ENCODE data around the gene CPHXL.

CPHXL gene

DNA sequence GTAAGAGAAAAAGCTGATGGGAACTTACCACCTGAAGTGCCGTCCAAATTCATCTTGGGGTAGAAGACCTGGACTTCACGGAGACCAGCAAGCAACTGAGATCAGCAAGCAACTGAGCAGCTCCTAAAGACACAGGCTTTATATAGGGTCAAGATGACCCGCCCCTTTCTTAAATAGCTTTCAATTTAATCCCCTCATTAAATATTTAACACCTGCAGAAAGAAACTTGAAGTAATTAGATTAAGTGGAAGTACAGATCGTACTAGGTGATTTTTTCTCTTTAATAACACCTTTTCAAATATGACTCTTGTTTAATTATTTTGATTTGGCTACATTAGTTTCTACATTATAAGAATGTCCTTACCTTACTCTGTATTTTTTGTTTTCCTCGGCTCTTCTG, at the start of gene CPHXL:
Gene CPHXL, minus strand, starts transcription at position 101 of the 400 bp plus-strand sequence. Its CDS starts 48 bp downstream, at position 53.
- DNase-seq = no peak

DNA sequence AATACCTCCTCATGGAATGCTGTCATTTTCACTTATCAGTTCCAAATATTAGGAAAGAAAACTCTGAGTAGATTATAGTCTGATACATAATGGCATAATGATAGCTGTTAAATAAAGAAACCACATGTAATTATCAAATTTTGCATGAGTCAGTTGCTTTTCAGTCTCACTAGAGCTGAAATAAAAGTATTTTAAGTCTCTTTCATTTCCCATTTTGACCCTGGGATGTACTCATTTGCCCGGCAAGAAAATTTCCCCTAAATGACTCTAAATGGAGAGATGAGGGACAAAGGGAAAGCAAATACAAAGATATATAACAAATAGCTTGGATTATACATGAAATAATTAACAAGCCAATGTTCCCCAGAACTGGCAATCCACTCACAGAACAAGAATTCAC, 47.9 kb upstream of the CPHXL start:
- DNase-seq = no peak

DNA sequence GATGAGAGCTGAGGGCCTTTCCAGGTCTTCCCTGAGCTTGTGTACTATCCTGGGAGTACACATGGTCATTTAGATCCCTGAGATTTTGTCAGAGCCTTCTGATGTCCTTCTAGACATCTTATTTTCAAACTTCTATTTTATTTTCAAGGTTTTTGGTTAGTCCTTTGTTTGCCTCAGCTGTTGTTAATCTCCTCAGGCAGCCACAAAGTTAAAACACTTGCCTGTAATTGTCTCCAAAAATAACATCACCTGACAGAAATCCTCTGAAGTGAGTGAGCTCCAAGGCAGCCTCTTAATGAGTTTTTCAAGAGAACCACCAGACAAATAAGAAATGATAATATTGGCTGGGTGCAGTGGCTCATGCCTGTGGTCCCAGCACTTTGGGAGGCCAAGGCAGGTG, 43.8 kb upstream of the CPHXL start:
- no peak for DNase-seq

DNA sequence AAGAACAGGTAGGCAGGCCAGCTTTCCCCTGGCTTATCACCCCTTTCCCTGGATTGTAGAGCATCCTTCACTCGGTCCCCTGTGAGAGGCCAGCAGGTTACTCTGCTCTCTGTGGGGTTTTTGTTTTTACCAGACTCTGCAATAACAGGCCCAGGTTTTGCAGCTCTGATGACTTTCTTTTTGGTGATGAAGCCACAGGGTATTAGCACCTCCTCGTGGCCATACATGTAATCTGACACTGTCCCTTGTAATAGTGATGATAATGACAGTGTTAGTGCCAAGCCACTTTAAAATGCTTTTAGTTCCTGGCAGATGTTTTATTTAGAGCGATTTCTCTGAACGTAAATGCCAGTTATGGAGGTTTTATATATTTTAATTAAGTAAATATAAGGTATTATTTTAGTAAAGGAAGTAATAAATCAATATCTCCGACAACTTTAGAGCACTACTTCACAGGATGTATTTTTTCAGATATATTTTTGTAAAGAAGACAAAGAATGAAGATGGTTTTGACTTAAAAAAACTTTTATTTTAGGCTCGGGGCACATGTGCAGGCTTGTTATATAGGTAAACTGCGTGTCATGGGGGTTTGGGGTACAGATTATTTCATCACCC, 38.0 kb upstream of the CPHXL start:
- DNase-seq = peak; percentile 64 to 72

DNA sequence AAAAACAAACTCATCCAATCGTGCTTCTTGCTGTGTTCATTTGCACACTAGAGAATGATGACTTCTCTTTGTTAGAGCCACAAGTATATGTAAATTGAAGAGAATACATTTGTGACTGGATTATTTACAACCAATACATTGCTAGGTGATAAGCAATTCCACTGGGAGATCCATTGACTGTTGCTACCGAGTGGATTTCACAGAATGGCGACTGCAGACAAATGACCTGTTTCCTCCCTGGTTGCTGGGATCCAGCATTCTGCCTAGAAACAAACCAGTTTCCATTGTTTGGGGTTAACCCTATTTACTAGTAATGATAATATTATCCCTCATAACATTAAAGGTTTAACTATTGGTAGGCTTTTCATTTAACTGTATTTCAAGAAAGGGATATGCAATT, 36.9 kb upstream of the CPHXL start:
- DNase-seq = no peak

DNA sequence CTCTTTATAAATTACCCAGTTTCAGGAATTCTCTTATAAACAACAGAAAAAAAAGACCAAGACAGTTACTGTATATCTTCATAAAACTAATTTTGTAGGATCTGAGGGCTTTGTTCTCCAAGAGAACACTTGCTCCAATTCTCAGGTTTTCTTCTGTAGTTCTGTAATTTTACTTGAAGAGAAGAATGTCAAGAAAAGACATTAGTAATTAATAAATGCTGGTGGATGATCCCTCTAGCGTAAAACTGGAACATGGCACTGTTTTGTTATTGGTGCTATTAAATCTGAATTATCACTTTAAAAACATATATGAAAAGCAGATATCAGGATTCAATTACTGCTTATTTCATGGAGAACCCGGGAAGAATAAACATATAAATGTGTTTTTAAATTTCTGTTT, 36.5 kb upstream of the CPHXL start:
- no peak for DNase-seq

DNA sequence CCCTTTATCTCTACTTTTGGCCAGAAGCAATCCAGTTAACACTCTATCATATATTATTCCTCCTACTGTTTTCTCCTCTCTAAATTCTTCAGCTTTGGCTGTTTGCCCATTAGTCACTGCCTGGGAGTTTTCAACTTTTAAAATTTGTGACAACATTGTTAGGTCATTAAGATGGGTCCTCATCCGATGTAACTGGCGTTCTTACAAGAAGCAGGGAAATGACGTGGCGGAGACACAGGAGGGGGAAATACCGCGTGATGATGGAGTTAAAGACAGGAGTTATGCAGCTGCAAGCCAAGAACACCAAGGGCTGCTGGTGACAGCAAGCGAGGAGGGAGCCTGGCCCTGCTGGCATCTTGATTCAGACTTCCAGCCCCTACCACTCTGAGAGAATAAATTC, 34.8 kb upstream of the CPHXL start:
- DNase-seq = no peak

DNA sequence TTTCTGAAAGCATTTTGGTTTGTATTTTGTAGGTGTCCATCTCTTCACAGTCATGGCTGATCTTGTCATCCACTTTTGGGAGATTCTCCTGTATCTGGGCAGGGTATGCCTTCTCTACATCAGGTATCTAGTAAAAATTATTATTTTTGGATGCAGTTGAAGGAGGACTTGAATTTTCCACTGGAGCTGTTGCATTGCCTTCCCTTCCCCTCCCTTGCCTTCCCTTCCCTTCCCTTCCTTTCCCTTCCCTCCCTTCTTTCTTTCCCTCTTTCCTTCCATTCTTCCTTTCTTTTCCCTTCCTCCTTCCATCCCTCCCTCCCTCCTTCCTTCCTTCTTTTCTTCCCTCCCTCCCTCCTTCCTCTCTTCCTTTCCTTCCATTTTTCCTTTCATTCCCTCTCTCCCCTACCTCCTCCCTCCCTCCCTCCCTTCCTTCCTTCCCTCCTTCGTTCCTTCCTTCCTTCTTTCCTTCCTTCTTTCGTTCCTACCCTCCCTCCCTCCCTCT, 33.8 kb upstream of the CPHXL start:
- DNase-seq = no peak

DNA sequence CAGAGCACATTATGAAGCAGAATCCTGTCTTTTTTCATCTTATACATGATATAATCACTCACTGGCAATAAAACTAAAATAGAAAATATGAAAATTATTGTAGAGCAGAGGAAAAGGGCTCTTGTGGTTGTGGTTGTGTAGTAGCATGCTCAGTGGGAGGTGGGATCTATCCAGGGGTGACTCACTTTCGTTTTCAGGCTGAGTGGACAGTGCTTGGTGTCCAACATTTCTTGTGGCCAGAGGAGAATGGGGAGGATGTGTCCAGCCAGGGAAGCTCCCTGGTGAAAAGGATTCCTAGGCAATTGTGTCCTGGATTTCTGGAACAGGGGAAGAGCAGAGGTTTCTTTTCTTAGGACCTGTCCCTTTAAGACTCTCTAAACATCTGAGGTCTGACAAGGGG, 31.9 kb upstream of the CPHXL start:
- no peak for DNase-seq

DNA sequence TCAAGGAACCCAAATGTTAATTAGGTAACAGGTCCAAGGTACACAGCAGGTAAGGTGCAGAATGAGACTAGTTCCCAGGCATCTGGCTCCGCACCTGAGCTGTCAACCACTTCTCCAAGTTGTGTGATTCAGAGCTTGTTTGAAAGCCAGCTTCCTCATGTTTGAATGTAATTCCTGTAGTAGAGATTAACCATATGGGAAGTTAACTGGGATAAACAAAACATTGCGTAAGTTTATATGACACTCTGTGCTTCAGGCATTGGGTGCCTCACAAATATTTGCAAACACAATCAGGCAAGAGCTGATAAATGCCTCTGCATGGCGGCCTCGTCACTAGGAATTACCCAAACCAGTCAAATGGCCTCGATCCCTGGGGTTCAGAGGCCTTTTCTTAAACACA, 27.9 kb upstream of the CPHXL start:
- DNase-seq = no peak

DNA sequence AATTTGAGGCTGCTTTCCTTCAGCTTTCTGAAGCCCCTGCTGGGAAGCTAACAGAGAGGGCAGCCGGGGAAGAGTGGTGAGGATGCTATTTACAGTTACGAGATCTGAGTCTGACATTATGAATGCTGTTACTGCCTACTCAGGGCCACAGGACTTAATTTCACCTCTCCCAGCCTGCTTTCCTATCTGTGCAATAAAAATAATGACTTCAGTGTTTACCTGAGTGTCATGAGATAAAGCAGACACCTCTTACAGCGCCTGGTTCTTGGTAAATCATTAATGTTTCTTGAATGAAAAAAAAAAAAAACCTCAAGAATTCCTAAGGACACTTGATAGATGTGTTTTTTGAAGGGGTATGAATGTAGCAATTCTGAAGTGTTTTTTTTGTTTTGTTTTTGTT, 24.2 kb upstream of the CPHXL start:
- DNase-seq = no peak

DNA sequence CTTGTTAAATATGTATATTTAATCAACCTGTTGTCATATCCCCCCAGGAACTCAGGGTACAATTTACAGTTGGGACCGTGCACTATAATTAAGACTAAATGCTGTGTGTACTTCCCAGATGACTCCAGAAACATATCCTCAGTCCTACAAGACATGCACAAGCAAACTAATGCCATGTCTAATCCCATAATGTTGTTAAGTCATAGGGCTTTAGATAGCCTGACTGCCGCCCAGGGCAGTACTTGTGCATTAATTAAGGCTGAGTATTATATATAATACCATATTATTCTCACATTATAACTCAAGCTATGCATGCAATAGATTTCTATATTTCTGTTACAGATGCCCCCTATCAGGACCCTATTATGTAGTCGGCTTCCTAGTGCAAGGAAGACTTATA, 20.1 kb upstream of the CPHXL start:
- no peak for DNase-seq

DNA sequence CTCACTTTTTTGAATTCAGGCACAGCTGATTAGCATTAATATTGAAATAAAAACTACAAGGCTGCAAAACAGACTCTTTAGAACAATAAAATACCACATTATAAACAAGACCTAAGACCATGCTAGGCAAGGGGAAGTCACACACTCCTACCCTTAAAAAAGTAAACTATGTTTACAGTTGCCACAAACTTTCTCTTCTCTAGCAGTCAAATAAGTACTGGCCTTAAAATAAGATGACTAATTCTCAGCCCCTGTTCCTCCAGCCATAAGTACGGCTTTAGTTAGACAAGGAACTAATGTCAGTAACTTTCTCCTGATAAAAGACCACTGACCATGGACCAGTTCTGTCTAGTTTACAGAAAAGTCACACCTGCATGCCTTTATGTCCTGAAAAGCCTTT, 19.5 kb upstream of the CPHXL start:
- DNase-seq = no peak

DNA sequence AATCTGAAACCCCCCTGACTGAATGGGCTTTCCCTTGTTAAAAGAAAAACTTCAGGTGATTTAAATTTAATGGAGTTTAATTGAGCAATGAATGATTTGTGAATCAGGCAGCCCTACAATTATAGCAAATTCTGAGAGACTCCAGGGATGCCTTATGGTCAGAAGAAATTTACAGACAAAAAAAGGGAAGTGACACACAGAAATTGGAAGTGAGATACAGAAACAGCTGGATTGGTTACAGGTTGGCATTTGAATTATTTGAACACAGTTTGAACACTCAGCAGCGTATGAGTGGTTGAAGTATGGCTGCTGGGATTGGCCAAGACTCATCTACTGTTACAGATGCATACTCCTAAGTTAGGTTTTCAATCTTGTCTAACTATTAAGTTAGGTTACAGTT, 19.0 kb upstream of the CPHXL start:
- DNase-seq = no peak

DNA sequence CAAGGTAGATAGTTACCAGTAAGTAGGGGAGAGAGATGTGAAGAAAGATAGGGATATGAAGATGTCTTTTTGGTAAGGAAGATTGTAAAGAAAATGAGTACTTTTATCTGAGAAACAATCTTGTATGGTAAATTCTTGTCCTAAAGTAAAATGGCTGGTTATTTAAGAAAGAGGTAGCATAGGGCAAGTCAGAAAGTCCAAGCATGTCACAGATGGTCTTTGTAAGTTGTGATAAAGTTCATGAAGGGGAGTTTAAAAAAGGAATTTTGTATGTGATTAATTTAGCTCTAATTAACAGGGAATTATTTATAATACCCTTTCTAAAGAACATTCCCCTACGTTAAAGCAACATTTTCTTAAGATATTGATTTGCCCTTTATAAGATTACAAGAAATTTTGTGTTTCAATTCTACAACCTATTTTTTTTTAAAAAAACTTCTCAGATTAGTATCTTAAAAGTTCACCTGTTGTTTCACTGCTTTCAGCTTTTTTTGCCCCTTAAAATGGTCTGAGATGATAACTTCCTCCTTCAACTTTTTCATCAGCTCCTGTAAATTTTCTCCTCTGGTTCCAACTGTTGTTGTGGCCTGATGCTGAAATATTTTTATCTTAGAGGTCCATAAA, 16.2 kb upstream of the CPHXL start:
- DNase-seq = no peak

DNA sequence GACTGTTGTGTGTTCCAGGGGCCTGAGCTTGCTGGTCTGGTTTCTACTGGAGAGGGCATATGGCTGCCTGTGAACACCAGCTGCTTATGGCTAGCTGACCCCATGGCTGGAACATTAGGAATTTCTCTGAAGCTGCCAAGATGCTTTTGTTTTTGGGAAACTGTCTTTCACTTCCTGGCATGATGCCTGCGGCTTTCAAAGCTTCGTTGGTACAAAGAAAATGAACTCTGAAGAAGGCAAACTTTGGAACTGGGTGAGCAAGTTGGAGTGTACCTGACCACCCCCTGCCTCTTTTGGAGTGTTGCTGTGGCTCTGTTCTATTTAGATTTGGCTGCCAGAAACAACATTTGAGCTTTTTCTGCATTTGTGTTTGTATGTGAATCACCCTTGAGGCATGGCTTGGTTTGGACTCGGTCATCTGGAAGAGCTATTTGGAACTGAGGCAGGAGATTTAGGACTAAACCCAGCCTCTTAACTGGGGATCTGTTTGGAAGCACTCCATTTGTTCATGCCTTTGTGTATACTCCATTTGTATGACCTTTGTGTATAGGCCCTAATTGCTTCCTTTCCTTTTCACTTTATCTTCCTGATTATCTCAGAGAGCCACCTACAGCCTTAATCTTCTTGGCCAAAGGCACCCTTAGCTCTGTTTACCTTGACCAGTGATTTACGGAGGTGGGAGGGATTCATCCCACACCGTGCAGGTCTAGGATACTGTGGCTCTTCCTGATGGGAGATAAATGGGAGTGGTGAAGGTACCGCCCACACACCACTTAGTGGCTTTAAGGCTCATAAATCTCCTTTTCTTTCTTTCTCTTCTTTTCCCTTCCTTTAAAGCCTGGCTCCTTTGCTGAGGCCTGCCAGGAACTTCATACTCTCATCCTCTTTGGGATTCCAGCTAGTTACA, 7.3 kb upstream of the CPHXL start:
- DNase-seq = no peak

DNA sequence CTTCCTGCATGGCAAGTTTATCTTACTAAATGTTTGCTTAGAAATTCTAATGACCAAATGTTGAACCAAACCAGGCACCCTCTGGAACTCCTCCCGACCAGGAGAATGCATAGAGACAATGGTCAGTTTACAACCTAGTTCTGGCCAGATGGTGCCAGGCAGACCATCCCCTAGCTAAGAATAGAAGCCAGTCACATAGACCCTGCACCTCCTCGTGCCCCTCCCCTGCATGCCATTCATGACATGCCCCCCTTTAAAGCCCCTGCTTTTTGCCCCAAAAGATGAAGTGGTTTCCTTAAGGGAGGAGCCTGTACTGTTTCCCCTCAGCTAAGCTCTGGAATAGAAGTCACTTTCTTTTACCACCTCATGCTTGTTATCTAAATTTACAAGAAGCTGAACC, 6.6 kb upstream of the CPHXL start:
- no peak for DNase-seq

DNA sequence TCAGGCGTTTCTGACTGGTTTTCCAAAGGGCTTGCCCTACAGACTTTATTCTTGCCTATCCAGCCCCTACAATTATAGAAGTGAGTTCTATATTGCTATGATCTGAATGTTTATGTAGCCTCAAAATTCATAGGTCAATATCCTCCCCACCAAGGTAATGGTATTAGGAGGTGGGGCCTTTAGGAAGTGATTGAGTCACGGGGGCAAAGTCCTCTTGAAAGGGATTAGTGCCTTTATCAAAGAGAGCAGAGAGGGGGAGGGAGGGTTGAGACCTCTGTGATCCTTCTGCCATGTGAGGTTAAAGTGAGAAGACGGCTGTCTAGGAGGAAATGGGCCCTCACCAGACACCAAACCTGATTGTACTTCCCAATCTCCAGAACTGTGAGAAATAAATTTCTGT, 931 bp upstream of the CPHXL start:
- DNase-seq = no peak

DNA sequence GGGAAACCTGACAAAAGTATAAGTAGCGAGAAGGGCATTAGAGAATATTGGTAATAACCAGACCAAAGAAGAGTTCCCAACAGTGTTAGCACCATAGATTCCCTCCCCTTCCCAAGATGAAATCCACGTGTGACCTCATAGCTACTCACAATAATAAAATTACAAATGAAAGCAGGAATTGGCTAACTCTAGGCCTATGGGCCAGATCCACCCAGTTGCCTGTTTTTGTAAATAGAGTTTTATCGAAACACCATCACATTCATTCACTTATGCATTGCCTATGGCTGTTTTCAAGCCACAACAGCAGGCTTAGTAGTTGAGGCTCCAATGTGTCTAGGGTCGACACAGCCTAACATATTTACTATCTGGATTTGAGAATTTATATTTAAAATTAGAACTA, 7.8 kb downstream of the CPHXL start:
- no peak for DNase-seq

DNA sequence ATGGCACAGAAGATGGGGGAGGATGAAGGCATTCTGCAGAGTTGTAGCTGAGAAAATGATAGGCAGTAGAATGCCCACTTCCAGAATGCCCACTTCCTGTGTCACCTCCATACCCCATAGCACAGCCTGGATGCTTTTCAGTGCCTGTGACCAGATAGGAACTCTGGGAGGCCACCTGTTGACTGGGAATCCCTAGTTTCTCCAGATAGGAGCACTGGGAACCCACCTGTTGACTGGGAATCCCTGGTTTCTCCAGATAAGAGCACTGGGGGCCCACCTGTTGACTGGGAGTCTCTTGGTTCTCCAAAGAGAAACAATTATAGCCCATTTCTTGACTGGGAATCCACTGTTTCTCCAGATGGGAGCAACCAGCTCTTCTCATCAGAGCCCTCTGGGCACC, 11.6 kb downstream of the CPHXL start:
- no peak for DNase-seq

DNA sequence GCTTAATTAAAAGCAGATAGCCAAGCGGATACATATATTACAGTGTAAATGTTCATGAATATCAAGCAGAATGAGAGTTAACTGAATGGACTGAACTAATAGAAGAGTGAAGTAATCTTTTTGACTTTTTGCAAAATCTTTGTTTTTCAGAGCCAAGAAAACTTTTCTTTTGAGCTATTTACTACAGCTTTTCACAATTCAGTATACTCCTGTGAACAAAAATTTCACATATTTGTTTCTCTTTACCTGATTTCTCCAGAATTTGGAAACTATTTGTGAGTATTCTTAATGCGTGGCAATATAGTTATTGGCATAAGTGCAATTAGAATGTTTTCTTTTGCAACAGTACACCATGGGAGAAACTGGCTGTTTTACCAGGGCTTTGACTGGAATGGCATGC, 15.9 kb downstream of the CPHXL start:
- DNase-seq = no peak

DNA sequence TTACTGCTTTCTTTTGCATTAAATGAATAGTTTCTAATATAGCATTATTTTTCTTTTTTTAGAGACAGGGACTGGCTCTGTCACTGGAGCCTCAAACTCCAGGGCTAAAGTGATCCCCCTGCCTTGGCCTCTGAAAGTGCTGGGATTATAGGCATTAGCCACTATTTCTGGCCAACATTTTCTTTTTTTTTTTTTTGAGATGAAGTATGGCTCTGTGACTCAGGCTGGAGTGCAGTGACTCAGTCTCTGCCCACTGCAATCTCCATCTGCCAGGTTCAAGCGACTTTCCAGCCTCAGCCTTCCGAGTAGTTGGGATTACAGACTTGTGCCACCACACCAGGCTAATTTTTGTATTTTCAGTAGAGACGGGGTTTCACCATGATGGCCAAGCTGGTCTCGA, 23.0 kb downstream of the CPHXL start:
- no peak for DNase-seq

DNA sequence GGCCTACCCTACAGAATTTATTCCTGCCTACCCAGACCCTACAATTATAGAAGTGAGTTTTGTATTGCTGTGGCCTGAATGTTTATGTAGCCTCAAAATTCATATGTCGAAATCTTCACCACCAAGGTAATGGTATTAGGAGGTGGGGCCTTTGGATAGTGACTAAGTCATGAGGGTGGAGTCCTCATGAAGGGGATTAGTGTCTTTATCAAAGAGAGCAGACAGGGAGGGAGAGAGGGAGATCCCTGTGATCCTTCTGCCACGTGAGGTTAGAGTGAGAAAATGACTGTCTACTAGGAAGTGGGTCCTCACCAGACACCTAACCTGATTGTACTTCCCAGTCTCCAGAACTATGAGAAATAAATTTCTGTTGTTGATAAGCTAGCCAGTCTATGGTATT, 24.0 kb downstream of the CPHXL start:
- DNase-seq = no peak

DNA sequence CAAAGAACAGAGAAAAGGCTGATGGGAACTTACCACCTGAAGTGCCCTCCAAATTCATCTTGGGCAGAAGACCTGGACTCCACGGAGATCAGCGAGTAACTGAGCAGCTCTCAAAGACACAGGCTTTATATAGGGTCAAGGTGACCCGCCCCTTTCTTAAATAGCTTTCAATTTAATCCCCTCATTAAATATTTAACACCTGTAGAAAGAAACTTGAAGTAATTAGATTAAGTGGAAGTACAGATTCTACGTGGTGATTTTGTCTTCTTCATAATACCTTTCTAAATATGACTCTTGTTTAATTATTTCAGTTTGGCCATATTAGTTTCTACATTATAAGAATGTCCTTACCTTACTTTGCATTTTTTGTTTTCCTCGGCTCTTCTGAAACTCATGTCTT, 24.9 kb downstream of the CPHXL start, which contains the start of gene DUXB:
Gene DUXB, minus strand, starts transcription at position 101 of the 400 bp plus-strand sequence. Its CDS starts 43 bp downstream, at position 58.
- no peak for DNase-seq

Measured in AML-193 (cell line).